HG02759 (cell line): ENCODE results near the gene RAB14.

Experiments
- ATAC-seq: cut with Tn5 transposase; IDR thresholded peaks from one replicate; pipeline ENCODE4 v1.9.1; 2021; ENCODE audit warnings: mild to moderate bottlenecking, moderate library complexity; ENCODE audit not compliant: unreplicated experiment

The RAB14 gene

GRCh38 chr9:121220996-121221663 lies 19.5 kb upstream of the RAB14 start:
- no peak for ATAC-seq

DNA sequence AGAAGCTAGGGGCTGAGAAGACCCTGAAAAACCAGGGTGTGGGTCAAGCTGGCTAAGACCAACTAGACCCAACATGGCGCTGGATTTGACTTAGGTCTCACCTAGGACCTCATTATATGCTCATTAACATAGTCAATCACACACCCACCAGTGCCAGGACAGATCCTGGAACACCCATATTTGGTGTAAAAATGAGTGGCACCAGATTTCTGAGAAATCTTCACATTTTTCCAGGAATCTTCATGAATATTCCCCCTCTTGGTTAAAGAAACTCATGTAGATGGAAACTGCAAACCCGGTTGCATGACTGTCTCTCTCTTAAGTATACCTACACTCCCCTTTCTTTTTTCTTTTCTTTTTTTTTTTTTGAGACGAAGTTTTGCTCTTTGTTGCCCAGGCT lies 17.9 kb upstream of the RAB14 start:
- ATAC-seq: no peak

GRCh38 chr9:121218357-121219027 lies 16.8 kb upstream of the RAB14 start:
- peak; percentile 15 for ATAC-seq

DNA sequence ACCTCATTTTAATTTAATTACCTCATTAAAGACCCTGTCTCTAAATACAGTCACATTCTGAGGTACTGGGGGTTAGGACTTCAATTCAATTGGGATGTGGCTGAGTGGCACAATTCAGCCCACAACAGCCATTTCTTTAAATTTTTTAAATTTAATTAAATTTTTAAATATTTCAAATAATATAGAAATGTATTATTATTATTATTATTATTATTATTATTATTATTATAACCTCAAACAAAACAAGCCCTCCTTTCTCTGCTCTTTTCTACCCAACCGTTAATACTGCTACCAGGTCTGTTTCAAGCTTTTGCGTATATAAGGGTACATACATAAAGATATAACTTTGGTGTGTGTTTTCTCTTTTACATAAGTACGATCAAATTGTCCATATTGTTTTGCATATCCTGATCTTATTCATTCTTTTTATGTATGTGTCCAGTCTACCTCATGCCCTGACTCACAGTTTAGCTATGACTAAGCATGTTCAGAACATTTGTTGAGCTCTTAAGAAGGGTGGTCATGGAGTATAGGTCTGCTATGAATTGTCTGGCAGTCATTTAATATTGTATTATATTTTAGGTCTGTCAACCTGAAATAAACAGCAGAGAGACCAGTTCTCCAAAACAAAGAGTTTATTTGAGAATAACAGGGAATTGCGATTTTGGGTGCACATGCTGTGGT lies 16.1 kb upstream of the RAB14 start:
- ATAC-seq: peak; percentile 76

- ATAC-seq: no peak
These were observed 14.7 kb upstream of the RAB14 start for GRCh38 chr9:121216271-121216805.

DNA sequence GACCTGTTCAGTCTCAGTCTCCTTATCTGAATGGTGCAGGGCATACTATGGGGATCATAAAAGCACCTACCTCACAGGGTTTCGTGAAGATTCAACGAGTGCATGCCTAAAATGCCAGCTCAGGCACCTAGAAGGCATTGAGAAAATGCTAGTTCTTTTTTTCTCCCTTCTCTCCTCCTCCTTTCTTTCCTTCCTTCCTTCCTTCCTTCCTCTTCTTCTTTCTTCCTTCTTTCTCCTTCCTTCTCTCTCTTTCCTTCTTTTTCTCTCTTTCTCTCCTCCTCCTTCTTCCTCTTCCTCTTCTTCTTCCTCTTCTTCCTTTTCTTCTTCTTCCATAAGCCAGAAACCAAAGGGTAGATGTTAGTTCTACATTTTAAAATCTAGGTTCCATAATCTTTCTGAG lies 12.3 kb upstream of the RAB14 start:
- ATAC-seq: no peak

GRCh38 chr9:121213136-121213806 lies 11.6 kb upstream of the RAB14 start:
- no peak for ATAC-seq

DNA sequence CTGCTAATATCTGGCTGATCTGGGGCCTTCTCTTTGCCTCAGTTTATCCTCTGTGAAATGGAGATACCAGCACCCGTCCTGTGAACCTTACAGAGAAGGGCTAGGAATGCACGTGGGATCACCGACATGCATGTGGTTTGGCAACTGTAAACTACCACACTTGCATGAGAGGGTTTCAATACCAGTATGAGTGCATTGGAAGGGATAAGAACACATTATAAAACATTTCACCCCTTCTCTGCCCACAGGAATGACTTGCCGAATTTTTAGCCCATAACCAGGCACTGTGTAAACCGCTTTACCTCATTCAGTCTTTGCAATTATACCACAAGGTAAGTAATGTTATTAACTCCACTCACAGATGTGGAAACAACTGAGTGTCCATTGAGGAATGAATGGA lies 8.9 kb upstream of the RAB14 start:
- ATAC-seq: no peak

DNA sequence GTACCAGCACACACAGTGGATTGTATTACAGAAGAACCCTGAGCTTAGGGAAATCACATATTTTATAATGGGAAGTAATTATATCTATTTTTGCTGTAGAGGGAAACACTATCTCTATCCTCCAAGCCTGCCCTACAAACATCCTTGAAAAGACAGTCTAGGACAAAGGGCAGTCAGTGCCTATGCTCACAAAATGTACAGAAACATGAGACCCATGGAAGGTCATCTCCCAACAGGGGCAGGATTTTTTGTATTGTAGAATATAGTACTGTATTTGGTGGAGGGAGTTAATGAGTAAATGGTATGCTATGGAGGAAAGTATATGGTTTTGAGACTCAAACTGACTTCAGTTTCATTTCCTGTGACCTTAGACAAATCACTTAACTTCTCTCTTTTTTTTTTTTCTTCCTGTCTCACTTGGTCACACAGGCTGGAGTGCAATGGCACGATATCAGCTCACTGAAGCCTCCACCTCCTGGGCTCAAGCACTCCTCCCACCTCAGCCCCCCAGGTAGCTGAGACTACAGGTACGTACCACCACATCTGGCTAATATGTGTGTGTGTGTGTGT lies 5.8 kb upstream of the RAB14 start:
- ATAC-seq: peak; percentile 90

DNA sequence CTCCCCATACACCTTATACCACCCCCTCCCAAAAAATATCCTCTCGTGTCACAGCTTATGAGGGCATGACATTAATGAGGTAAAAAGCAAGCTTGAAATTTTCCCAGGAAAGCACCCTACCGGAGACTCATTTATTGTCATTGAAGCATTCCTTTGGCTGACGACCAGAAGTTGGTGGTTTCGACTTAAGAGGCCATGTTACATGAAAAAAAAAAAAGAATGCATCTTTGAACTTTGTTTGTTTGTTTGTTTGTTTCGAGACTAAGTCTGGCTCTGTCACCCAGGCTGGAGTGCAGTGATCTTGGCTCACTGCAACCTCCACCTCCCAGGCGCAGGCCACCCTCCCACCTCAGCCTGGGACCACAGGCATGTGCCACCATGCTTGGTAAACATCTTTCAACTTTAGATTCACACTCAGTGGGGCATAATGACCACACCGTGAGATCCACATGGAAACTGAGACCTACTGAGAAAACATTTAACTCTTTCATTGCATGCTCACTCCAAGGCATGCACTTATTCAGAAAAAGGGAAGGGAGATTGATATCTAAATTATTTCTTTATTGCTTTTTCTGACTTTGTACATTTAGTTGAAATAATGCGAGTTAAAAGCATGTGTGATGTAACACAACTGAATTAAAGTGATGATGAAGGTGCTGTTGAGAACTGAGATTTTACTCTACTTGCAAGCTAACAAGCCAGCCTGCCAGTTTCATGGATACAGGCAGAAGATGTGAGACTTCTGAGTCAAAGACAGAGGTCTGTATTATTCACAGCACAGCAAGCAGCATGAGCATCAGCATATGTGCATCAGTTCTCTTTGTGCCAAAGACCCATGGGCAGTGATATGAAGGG lies 5.1 kb upstream of the RAB14 start:
- ATAC-seq: peak; percentile 52

- no peak for ATAC-seq
These were observed 2.9 kb upstream of the RAB14 start for GRCh38 chr9:121204611-121205010.

DNA sequence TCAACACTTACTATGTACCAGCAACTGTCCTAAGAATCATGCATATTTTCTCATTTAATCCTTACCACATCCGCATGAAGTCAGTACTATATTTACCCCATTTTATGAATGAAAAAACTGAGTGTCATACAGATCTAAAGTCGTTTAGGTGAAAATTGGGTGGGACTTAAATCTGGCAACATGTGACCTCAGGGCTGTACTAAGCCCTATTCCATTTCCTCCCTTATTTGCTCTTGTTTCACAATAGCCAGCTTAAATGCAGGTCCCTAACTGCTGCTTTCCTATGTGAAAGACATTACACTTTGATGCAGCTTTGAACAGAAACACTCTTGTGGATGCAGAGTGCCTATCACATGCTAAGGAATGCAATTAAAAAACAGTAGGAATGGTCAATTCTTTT lies 2.5 kb upstream of the RAB14 start:
- ATAC-seq: no peak

- ATAC-seq: peak; percentile 26
These were observed 478 bp downstream of the RAB14 start for GRCh38 chr9:121201045-121201737.

DNA sequence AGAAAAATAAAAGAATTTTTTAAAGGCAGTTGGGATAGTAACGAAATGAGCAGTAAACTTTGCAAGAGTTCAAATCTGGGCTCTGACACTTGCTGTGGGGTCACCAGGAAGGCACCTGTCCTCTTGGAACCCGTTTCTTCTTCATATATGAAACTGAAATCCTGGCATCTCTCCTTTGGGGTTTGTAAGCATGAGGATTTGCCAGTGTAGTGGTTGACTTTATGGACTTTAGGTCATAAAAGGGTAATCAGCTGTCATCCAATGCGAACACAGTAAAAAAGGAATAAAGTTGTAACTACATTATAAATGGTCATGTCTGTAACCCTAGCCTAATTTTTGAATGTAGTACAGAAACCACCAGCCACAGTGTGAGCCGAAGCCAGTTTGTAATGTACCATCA lies 1.3 kb downstream of the RAB14 start:
- ATAC-seq: no peak

DNA sequence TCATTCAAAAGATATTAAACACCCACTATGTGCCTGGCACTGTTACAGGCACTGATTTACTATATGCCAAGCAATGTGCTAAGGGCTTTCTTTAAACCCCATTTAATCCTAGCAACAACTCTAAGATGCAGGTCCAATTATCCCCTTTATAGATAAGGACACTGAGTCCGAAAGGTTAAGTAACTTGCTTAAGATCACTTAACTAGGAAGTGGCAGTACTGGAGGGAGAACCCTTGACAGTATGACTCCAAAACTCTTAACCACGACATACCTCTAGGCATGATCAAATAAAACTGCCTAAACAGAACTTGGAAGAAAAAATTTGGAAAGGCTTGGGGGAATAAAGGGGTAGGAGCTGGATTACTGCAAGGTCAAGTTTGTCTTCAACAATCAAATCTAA lies 1.7 kb downstream of the RAB14 start:
- no peak for ATAC-seq

DNA sequence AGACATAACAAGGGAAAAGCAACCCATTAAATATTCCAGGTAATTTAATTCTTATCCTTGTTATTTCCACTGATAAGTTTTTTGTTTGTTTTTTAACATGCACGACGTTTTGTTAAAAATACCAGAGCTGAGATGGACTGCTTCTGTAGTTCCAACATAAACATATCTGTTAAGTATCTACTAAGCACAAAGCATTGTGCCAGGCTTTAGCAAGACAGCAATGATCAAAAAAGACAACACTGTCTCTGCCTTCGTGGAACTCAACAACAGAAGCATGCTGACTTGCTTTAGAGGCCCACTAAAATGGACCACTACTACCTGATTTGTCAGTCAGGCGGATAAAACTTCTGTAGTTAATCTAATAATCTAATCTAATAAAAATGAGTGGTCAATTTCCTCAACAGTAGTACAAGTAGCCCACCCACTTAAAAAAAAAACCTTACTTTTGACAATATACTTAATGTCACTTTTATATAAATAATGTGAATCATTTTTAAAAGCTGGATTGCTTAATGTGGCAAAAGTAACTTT lies 3.1 kb downstream of the RAB14 start:
- no peak for ATAC-seq

DNA sequence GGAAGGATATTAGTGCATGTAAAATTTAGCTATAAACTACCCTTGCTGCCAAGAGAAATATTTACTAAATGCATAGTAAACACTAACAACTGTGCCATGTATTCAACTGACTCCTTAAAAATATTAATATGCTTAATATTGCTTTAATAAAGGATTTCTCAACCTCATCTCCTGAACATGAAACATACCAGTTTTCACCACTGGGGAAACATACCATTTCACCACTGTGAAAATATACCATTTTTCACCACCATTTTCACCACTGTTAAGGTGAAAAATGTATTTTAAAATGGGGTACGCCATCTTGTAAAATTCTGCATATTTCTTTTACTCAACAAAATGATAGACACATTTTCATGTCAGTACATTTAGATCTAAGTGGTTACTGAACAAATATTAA lies 4.5 kb downstream of the RAB14 start:
- no peak for ATAC-seq

GRCh38 chr9:121196389-121196788 lies 5.3 kb downstream of the RAB14 start:
- peak; percentile 63 for ATAC-seq

DNA sequence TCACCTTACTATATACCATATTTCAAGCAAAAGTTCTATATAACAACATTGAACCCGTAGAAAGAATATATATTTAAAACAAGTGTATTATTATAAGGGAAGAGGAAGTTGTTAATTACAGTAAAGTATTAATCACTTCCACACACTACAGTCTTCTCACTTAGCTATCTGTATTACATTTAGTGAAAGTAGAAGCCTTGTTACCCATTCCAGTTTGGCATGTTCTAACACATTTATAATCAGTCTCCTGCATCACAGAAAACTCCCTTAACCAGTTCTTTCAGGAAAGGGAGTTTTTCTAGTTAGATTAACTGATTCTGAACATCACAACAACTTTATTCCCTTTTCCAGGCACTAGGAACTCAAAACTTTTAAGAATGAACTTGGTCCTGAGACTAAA lies 6.9 kb downstream of the RAB14 start:
- no peak for ATAC-seq
